Measurements from ENCODE around the gene SNRPD2.
"Not testable (repeated sequence)": the region's sequence is repeated elsewhere in the genome, so short reads cannot be mapped to it uniquely, and the experiment has no call there.

SNRPD2 gene

DNA sequence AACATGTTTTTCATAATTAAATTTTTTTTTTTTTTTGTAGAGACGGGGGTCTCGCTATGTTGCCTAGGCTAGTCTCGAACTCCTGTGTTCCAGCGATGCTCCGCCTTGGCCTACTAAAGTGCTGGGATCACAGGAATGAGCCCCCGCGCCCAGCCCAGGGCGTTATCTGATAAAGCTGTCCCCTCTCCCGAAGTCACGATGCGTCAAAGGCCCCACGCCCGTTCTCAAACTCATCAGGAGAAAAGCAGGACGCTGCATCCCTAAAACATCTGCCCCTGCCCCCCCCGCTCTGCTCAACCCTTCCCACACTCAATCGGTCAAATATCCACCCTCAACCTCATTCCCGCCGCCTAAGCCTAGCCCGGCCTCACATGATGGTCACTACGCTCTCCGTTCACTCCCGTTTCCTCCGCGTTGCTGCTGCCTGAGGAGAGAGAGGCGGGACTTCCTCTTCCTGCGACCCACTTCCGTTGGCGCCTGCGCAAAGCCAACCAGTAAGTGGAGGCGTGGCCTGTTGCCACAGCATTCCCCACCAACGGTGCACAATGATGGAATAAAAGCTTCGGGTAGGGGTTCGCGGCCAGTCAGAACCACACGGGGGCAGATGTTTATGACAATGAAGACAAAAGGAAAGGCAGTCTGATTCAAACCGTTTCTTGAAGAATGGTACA, at the start of gene SNRPD2:
Gene SNRPD2, minus strand, starts transcription at position 438 of the 671 bp plus-strand sequence. Its CDS starts 65 bp downstream, at position 373.
- peak within 1 kb of the TSS; percentile 95 for H3K4me3 ChIP-seq (ENCODE audit: control insufficient read depth, low read depth, low read length)
- peak; percentile 94 for DNase-seq (ENCODE audit: low read depth)
- TF ChIP-seq, protein P1, sequence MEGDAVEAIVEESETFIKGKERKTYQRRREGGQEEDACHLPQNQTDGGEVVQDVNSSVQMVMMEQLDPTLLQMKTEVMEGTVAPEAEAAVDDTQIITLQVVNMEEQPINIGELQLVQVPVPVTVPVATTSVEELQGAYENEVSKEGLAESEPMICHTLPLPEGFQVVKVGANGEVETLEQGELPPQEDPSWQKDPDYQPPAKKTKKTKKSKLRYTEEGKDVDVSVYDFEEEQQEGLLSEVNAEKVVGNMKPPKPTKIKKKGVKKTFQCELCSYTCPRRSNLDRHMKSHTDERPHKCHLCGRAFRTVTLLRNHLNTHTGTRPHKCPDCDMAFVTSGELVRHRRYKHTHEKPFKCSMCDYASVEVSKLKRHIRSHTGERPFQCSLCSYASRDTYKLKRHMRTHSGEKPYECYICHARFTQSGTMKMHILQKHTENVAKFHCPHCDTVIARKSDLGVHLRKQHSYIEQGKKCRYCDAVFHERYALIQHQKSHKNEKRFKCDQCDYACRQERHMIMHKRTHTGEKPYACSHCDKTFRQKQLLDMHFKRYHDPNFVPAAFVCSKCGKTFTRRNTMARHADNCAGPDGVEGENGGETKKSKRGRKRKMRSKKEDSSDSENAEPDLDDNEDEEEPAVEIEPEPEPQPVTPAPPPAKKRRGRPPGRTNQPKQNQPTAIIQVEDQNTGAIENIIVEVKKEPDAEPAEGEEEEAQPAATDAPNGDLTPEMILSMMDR (conservative IDR thresholded peaks at IDR 0.05; ENCODE audit: control insufficient read depth, insufficient read depth, low read depth, low read length): no peak

DNA sequence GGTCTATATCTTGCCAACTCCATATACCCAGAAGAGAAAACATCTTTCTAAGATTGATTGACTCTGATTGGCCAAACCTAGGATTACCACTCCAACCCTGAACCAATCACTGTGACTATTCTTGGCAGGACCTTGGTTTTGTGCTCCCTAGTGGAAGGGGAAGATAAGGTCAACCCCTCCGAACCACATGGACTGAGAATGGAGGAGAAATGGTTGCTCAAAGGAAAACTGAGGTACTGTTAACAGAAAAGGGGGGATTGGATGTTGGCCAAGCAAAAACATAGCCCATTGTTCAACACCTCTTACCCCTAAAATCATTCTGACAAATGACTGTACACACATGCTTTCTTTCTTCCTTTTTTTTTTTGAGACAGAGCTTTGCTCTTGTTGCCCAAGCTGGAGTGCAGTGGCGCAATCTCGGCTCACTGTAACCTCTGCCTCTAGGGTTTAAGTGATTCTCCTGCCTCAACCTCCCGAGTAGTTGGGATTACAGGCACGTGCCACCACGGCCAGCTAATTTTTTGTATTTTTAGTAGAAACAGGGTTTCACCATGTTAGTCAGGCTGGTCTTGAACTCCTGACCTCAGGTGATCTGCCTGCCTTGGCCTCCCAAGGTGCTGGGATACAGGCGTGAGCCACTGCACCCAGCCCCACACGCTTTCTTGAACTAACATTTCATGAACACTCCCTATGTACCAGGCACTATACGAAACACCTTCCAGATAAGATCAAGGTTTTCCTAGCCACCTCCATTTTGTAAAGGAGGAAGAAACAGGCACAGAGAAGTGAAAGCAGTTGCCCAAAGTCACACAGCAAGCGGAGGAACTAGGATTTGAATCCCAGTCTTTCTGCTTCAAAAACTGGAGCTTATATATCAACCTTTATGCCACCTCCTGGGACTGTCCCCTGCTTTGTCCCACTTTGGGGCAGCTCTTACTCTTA, 48.0 kb upstream of the SNRPD2 start:
- no peak for DNase-seq (ENCODE audit: low read depth)
- TF ChIP-seq, protein P1 (conservative IDR thresholded peaks at IDR 0.05; ENCODE audit: control insufficient read depth, insufficient read depth, low read depth, low read length): no peak
- H3K4me3 ChIP-seq (ENCODE audit: control insufficient read depth, low read depth, low read length): no peak overlapping the region

DNA sequence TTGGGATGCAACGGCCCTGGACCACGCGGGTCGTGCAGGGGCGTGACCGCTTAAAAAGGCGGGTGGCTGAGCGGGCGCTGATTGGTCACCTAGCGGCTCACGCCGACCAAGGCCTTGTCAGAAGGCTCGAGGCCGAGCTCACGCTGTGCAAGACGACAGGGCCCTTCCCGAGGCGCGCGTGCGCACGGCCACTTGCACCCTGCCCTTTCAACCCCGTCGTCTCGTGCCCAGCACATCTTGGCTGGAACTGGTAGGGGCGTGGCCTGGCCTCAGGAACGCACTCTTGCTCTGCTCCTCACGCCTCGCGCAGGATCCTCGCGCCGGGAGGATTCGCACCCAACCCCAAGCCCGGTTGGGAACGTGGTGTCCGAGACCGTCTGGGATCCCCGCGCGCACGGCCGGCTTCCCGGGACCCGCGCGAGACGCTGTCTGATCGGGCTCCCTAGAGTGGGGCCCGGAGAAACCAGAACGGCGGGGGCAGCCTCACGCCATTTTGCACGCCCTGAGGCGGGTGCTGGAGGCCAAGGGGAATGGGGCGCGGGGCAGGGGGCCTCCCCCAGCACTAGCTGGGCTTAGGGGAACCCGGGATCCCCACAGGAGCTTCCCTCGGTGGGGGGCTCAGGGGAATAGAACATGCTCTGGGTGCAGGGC, 41.5 kb upstream of the SNRPD2 start, which contains the start of gene MEIOSIN:
Gene MEIOSIN, plus strand, starts transcription at position 280 of the 651 bp plus-strand sequence. CDS start 1,938 bp downstream, outside the sequence.
- TF ChIP-seq, protein P1 (conservative IDR thresholded peaks at IDR 0.05; ENCODE audit: control insufficient read depth, insufficient read depth, low read depth, low read length): no peak
- DNase-seq (ENCODE audit: low read depth): no peak
- H3K4me3 ChIP-seq (ENCODE audit: control insufficient read depth, low read depth, low read length): no peak within 1 kb of the TSS

DNA sequence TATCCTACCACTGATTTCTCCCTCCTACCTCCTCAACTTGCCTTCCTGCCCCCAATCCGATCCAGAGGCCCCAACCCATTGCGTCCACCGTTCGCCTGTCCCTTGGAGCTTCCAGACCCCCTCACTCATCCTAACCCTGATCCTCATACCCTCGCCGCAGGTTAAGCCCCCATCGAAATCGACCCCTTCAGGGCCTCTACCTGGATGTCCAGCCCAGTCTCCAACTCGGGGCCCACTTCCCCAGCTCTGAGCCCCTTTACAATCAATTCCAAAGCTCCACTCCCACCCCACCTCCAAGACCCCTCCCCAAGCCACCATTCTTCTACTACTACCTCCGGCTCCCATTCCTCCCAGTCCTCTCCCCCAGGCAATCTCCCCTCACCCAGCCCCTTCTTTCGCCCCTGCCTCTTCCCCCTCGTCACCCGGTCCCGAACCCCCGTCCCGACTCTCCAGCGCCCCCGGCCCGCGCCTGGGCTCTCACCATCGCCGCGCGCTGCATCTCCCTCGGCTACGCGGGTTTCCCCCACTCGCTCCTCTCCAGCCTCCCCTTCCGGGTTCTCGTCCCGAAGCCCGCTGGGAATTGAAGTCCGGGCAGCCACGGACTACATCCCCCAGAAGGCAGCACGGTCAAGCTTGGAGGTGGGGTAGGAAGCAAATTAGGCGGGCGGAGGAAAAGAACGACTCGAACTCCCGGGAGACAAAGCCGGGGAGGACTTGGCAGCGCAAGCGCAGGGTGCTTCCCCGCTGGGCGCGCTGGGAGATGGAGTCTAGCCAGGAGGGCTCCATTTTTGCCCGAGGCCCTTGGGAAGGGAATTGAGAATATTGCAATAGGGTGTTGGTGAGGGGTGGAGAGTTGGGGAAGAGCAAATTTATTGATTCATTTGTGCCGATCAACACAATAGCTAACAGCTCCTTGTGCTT, 38.9 kb upstream of the SNRPD2 start, which contains the start of gene FBXO46:
Gene FBXO46, minus strand, starts transcription at position 529 of the 921 bp plus-strand sequence. CDS start 17,401 bp downstream, outside the sequence.
- peak within 1 kb of the TSS; percentile 95 for H3K4me3 ChIP-seq (ENCODE audit: control insufficient read depth, low read depth, low read length)
- TF ChIP-seq, protein P1 (conservative IDR thresholded peaks at IDR 0.05; ENCODE audit: control insufficient read depth, insufficient read depth, low read depth, low read length): no peak
- peak; percentile 98 for DNase-seq (ENCODE audit: low read depth)

DNA sequence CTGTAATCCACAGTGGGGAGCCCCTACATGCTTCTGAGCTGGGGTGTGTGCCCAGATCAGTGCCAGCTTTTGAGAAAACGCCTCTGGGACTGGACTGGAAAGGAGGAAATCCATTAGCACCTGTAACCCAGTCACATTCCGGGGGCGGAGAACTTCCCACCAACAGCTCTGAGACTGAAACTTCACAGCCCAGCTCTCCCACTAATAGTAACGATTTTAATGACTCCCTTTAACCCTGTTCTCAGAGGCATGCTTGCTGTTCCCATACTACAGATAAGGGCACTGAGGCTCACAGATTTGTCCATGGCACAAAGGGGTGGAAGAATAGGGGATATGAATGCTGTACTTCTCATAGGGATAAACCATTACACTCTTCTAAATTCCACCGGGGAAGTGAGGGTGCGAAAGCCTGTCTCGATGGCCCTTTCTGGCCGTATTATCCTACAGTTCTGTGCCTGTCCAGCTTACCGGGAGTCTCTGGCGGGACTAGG, 38.1 kb upstream of the SNRPD2 start:
- peak; percentile 11 for DNase-seq (ENCODE audit: low read depth)
- peak overlapping the region; percentile 95 for H3K4me3 ChIP-seq (ENCODE audit: control insufficient read depth, low read depth, low read length)
- TF ChIP-seq, protein P1 (conservative IDR thresholded peaks at IDR 0.05; ENCODE audit: control insufficient read depth, insufficient read depth, low read depth, low read length): no peak

DNA sequence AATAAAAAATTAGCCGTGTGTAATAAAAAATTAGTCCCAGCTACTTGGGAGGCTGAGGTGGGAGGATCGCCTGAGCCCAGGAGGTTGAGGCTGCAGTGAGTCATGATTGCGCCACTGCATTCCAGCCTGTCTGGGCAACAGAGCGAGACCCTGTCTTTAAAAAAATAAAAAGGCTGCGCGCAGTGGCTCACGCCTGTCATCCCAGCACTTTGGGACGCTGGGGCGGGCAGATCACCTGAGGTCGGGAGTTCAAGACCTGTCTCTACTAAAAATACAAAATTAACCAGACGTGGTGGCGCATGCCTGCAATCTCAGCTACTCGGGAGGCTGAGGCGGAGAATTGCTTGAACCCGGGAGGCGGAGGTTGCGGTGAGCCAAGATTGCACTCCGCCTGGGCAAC, 36.9 kb upstream of the SNRPD2 start:
- H3K4me3 ChIP-seq (ENCODE audit: control insufficient read depth, low read depth, low read length); DNase-seq (ENCODE audit: low read depth): not testable (repeated sequence)

DNA sequence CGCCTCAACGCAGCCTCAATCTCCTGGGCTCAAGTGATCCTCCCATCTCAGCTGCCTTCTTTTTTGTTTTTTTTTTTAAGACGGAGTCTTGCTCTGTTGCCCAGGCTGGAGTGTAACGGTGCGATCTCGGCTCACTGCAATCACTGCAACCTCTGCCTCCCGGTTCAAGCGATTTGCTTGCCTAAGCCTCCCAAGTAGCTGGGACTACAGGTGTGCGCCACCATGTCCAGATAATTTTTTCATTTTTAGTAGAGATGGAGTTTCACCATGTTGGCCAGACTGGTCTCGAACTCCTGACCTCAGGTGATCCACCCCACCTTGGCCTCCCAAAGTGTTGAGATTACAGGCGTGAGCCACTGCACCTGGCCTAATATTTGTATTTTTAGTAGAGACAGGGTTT, 28.3 kb upstream of the SNRPD2 start:
- not testable (repeated sequence) for DNase-seq (ENCODE audit: low read depth); H3K4me3 ChIP-seq (ENCODE audit: control insufficient read depth, low read depth, low read length)

Data from fibroblast of mammary gland (primary cell).